Measurements from ENCODE around the gene ATF4. TPM values are rescaled to one million over a fixed set of nuclear protein-coding genes. Genes with fewer than 3 reads are reported as not detected.

The ATF4 gene
- total RNA-seq, 1 experiment from 2014 or later, result 608 TPM

DNA sequence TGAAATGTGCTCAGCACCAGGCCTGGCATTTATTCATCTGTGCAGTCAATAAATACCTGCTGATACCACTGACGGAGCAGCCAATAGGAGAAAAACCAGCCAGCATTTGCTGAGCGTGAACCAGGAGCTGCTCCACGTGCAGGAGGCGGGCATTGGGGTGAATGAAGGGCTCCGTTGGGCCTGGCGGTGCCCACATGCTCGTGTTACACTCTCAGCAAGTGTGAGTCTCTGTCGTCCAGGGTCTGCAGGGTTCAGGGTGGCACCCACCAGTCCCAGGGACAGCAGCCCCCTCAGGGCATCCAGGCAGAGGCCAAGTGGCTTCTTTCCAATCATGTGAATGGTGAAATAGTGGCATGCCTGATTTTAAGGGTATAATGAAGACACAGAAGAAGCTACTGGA, 16.3 kb downstream of the ATF4 start:
- H3K27me3 ChIP-seq (ENCODE audit: insufficient read depth, low read length), result no peaks in the 10 kb centered on the region
- TF ChIP-seq, protein P1, sequence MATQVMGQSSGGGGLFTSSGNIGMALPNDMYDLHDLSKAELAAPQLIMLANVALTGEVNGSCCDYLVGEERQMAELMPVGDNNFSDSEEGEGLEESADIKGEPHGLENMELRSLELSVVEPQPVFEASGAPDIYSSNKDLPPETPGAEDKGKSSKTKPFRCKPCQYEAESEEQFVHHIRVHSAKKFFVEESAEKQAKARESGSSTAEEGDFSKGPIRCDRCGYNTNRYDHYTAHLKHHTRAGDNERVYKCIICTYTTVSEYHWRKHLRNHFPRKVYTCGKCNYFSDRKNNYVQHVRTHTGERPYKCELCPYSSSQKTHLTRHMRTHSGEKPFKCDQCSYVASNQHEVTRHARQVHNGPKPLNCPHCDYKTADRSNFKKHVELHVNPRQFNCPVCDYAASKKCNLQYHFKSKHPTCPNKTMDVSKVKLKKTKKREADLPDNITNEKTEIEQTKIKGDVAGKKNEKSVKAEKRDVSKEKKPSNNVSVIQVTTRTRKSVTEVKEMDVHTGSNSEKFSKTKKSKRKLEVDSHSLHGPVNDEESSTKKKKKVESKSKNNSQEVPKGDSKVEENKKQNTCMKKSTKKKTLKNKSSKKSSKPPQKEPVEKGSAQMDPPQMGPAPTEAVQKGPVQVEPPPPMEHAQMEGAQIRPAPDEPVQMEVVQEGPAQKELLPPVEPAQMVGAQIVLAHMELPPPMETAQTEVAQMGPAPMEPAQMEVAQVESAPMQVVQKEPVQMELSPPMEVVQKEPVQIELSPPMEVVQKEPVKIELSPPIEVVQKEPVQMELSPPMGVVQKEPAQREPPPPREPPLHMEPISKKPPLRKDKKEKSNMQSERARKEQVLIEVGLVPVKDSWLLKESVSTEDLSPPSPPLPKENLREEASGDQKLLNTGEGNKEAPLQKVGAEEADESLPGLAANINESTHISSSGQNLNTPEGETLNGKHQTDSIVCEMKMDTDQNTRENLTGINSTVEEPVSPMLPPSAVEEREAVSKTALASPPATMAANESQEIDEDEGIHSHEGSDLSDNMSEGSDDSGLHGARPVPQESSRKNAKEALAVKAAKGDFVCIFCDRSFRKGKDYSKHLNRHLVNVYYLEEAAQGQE (IDR thresholded peaks at IDR 0.05; ENCODE audit: low read depth), result no peak
- TF ChIP-seq YY1 (IDR thresholded peaks at IDR 0.05; ENCODE audit: extremely low read depth, insufficient replicate concordance, low read depth, low read length) (no peak), JUND (IDR thresholded peaks at IDR 0.05) (no peak), ELF1 (IDR thresholded peaks at IDR 0.05; ENCODE audit: borderline replicate concordance, low read depth) (no peak), EZH2phosphoT487 (IDR thresholded peaks at IDR 0.05; ENCODE audit: borderline replicate concordance) (no peak), TCF7L2 (IDR thresholded peaks at IDR 0.05; ENCODE audit: borderline replicate concordance, extremely low read depth, insufficient read depth, insufficient read length) (no peak), EGR1 (IDR thresholded peaks at IDR 0.05; ENCODE audit: low read depth) (no peak), SIN3A (IDR thresholded peaks at IDR 0.05; ENCODE audit: low read depth) (no peak)
- TF ChIP-seq, protein P2, sequence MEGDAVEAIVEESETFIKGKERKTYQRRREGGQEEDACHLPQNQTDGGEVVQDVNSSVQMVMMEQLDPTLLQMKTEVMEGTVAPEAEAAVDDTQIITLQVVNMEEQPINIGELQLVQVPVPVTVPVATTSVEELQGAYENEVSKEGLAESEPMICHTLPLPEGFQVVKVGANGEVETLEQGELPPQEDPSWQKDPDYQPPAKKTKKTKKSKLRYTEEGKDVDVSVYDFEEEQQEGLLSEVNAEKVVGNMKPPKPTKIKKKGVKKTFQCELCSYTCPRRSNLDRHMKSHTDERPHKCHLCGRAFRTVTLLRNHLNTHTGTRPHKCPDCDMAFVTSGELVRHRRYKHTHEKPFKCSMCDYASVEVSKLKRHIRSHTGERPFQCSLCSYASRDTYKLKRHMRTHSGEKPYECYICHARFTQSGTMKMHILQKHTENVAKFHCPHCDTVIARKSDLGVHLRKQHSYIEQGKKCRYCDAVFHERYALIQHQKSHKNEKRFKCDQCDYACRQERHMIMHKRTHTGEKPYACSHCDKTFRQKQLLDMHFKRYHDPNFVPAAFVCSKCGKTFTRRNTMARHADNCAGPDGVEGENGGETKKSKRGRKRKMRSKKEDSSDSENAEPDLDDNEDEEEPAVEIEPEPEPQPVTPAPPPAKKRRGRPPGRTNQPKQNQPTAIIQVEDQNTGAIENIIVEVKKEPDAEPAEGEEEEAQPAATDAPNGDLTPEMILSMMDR (IDR thresholded peaks at IDR 0.05 in 2 of 3, conservative IDR thresholded peaks at IDR 0.05 in 1 of 3; ENCODE audit: borderline replicate concordance in 1 of 3, insufficient read depth in 1 of 3, low read depth in 2 of 3, low read length in 2 of 3), result no peak
- TF ChIP-seq, protein P3, sequence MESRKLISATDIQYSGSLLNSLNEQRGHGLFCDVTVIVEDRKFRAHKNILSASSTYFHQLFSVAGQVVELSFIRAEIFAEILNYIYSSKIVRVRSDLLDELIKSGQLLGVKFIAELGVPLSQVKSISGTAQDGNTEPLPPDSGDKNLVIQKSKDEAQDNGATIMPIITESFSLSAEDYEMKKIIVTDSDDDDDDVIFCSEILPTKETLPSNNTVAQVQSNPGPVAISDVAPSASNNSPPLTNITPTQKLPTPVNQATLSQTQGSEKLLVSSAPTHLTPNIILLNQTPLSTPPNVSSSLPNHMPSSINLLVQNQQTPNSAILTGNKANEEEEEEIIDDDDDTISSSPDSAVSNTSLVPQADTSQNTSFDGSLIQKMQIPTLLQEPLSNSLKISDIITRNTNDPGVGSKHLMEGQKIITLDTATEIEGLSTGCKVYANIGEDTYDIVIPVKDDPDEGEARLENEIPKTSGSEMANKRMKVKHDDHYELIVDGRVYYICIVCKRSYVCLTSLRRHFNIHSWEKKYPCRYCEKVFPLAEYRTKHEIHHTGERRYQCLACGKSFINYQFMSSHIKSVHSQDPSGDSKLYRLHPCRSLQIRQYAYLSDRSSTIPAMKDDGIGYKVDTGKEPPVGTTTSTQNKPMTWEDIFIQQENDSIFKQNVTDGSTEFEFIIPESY (IDR thresholded peaks at IDR 0.05; ENCODE audit: extremely low read depth, insufficient replicate concordance, low read length), result no peak
- TF ChIP-seq, protein P4, sequence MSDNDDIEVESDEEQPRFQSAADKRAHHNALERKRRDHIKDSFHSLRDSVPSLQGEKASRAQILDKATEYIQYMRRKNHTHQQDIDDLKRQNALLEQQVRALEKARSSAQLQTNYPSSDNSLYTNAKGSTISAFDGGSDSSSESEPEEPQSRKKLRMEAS (IDR thresholded peaks at IDR 0.05), result no peak
- H3K79me2 ChIP-seq (ENCODE audit: insufficient read depth, low read length), result peaks cover 8% of the 10 kb centered on the region
- intact Hi-C loops (cut with micrococcal nuclease), result loop anchor here (10.0 kb wide), 1 partner anchor 398 kb away; no protein-coding TSS in a partner anchor
- no peaks in the 10 kb centered on the region for H3K9me2 ChIP-seq (ENCODE audit: insufficient read depth)
- H3K36me3 ChIP-seq (ENCODE audit: control insufficient read depth in 1 of 2, insufficient read depth in 2 of 2, low read length in 2 of 2), result no peaks in the 10 kb centered on the region
- no TSS peak for BruUV-seq (replicated peaks)
- no peaks in the 10 kb centered on the region for H4K20me1 ChIP-seq (ENCODE audit: insufficient read depth)
- ChIA-PET RAD21 (ENCODE audit: low non-redundant PET in 1 of 2, low total read pairs in 2 of 2, uncharacterized antibody in 2 of 2, unreplicated experiment in 2 of 2) (no interaction called here), CTCF (interaction anchor here (1.5 kb wide), 1 partner anchor 488 kb away, joined by 9 read pairs; no protein-coding TSS in a partner anchor), POLR2A (interaction anchor here (1.0 to 1.1 kb wide), 2 partner anchors 17 to 77 kb away, joined by 3 to 4 read pairs; partner anchors contain the start of gene ATF4)
- peaks cover 18 to 27% of the 10 kb centered on the region in 2 experiments for H3K4me1 ChIP-seq (ENCODE audit: control insufficient read depth in 1 of 2, insufficient read depth in 2 of 2, low read length in 2 of 2)
- no peak overlapping the region for H3K4me2 ChIP-seq (ENCODE audit: low read length)
- no peak overlapping the region for H3K9ac ChIP-seq (ENCODE audit: low read length)
- H3K9me3 ChIP-seq (ENCODE audit: control insufficient read depth in 1 of 2, insufficient read depth in 1 of 2, low read depth in 1 of 2, low read length in 2 of 2), result no peaks in the 10 kb centered on the region
- H3K27ac ChIP-seq (ENCODE audit: low read depth, low read length), result no peak overlapping the region
- ATAC-seq (no peak), DNase-seq (ENCODE audit: low read depth, low spot score) (no peak)
- no peak overlapping the region for H2AFZ ChIP-seq (ENCODE audit: low read depth, low read length, poor library complexity, severe bottlenecking)
- H3K4me3 ChIP-seq (replicated peaks in 1 of 2; ENCODE audit: low read depth in 1 of 2, low read length in 2 of 2), result no peak overlapping the region
